Erythroblast (primary cell): ENCODE measurements around the gene PLGRKT.
"Not testable (repeated sequence)": the region's sequence is repeated elsewhere in the genome, so short reads cannot be mapped to it uniquely, and the experiment has no call there.

Experiments used
- DNase-seq, 2 experiments: peaks; one replicate each; lab custom pipeline; 2025; lab: John Stamatoyannopoulos, UW
- GATA1 ChIP-seq: IDR thresholded peaks from 2 replicates; pipeline ENCODE4 v1.6.1; 2011; ENCODE audit warnings: low read depth, mild to moderate bottlenecking, control low read depth, low read length, moderate library complexity
- POLR2A ChIP-seq: IDR thresholded peaks from 2 replicates; pipeline ENCODE4 v1.6.1; 2011; ENCODE audit warnings: mild to moderate bottlenecking, low read length

Gene PLGRKT, protein sequence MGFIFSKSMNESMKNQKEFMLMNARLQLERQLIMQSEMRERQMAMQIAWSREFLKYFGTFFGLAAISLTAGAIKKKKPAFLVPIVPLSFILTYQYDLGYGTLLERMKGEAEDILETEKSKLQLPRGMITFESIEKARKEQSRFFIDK

DNA sequence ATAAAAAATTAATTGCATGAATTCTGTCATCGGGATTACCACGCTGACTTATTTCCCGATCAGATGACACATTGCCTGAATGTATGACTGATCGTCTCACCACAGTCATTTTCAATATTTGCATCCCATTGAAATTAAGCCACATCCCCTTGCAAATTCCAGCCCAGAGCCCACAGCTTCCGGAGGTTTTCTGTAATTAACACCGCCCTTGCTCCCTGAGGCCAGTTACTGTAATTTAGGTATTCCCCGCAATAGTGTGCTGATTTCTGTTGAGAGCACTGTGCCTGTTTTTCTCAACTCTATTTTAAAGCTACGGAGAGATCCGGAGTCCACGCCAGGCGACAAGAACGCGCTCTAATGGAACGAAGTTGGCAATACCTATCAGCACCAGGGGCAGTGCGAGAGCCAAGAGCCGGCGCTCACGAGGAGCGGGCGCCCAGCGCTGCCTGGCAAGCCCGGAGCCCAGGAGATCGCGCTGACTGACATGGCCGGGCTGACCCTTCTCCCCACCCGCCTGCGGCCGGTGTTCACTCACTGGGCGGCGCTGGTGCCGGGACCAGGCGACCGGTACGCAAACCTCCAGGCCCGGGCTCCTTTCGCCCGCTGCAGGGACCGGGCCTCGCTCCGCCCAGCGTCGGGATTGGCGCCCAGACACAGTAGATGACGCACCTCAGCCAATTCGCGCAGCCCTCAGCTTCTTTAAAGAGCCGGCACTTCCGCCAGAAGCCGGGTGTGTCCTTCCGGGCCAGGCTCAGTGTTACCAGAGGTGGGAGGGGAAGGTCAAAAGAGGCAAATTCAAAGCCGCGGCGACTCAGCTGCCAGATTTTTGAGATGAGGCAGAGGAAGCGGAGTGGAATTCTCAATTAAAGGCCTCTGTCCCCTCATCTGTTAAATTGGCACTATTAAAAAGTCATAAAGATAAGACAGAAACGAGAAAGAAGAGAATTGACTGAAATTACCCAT is at the start of gene PLGRKT:
Gene PLGRKT (minus strand): TSS at position 672 of the 963 bp plus-strand sequence. CDS start 5,948 bp downstream, outside the sequence.
- TF ChIP-seq GATA1 (no peak), POLR2A (peak; percentile 95)
- DNase-seq = peak; percentile 93 to 94

DNA sequence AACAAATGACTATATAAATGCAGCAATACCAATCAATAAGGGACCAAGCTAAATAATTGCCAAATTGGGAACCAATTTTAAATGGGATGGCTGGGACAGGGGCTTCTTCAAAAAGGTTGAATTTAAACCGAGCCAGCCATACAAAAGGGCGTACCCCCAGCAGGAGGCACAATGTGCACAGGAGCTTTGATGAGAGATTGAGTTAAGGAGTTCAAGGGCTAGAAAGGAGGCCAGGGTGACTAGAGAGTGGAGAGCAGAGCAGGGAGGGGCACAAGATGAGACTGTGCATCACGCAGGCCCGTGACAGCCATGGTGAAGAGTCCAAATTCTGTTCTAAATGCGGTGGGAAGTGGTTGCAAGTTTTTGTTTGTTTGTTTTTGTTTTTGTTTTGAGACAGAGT is 49.3 kb upstream of the PLGRKT start:
- DNase-seq = peak in 1 of 2 experiments; percentile 6
- TF ChIP-seq POLR2A = no peak
- TF ChIP-seq GATA1 = no peak

DNA sequence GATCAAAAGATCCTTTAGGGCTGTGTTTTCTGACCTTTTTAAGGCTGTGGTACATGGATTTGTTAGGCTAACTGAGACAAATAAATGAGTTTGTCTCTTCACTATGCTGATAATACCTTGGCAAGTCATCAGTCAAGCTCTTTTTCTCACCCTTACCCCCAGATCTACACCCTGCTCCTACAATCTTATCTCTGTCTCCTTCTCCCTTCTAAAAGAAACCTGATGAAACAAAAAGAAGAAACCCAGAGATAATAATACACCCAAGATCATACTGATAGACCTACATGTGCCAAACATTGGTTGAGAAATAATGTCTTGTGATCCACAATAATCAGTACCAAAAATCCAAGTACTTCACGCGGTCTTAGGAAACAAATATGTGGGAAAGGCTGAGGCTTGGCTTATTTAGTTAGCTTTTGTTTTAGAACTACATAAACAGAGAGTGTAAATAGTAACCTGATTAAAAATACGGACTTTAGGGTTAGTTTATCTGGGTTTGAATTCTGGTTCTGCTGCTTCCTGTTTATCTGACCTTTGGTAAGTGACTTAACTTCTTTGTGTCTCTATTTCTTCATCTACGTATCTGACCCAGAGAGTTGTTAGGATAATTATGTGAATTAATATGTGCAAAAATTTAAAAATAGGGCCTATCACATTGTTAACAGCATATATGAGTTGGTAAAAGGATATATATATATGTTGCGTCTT is 47.8 kb upstream of the PLGRKT start:
- no peak for TF ChIP-seq POLR2A
- no peak for TF ChIP-seq GATA1
- no peak for DNase-seq

DNA sequence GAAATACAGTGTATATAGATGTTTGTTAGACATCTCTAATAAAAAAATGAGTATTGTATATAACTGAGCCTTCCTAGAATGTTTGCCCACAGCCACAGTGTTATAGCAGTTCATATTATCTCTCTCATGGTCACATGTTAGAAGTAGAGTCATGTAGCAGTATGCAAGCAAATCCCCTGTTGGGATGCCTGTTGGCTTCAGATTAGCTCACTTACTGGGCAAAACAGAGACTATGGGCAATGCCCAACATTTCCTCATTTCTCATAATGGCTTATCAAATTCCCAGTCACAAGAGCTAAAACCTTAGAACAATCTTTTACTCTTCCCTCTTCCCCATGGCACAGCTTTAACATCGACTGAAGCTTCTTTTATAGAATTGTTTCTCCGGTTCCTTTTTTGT is 45.6 kb upstream of the PLGRKT start:
- no peak for TF ChIP-seq POLR2A
- no peak for TF ChIP-seq GATA1
- DNase-seq = no peak

DNA sequence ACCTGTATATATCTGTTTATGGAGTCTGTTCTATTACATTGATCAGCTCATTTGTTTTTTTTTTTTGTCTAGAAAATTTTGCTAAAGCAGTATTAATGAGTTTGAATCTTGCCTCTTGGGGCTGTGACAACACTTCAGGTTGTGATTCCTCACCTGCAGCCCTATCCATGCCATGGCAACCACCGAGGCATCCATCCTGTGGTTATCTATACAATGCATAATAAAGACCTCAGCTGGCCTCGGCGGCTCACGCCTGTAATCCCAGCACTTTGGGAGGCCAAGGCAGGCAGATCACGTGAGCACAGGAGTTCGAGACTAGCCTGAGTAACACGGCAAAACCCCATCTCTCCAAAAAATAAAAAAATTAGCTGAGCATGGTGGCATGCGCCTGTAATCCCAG is 44.5 kb upstream of the PLGRKT start:
- no peak for DNase-seq
- no peak for TF ChIP-seq GATA1
- TF ChIP-seq POLR2A = no peak

DNA sequence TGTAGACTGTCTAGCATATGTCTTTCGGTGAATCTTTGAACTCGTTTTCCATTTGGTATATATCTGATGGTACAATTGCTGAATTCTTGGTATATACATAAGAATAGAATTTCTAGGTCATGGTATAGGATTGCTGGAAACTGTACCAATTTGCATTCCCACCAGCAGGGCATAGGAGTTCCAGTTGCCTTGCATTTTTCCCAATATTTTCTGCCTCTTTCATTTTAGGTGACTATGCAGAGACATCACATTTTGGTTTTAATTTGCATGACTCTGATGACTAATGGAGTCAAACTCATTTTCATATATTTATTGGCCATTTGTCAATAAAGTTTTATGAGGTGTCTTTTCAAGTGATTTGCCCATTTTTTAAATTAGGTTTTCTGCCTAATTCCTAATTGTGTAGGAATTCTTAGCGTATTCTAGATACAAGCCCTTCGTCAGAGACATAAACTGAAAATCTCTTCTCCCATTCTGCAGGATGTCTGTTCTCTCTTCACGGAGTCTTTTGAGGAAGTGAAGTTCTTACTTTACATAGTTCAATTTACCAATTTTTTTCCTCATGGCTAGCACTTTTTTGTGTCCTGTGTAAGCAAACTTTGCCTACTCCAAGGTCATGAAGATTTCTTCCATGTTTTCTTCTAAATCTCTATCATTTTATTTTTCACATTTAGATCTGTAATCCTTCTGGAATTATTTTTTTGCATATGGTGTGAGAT is 43.8 kb upstream of the PLGRKT start:
- no peak for DNase-seq
- no peak for TF ChIP-seq POLR2A
- TF ChIP-seq GATA1 = no peak

DNA sequence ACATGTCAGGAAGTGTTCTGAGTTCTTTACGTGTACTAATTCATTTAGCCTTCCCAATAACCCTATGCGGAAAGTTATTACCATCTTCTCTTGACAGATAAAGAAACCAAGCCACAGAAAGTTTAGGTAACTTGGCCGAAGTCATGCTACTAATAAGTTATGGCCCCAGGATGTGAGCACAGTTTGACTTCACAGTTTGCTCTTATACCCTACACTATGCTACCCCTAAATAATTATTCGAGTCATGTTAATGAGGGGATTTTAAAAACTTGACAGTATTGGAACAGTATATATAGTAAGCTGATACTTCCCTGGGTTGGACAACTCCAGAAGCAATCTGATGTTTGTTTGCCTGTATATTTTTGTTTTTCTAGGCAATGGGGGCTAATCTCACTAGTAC is 43.2 kb upstream of the PLGRKT start:
- no peak for DNase-seq
- TF ChIP-seq GATA1 = no peak
- no peak for TF ChIP-seq POLR2A

DNA sequence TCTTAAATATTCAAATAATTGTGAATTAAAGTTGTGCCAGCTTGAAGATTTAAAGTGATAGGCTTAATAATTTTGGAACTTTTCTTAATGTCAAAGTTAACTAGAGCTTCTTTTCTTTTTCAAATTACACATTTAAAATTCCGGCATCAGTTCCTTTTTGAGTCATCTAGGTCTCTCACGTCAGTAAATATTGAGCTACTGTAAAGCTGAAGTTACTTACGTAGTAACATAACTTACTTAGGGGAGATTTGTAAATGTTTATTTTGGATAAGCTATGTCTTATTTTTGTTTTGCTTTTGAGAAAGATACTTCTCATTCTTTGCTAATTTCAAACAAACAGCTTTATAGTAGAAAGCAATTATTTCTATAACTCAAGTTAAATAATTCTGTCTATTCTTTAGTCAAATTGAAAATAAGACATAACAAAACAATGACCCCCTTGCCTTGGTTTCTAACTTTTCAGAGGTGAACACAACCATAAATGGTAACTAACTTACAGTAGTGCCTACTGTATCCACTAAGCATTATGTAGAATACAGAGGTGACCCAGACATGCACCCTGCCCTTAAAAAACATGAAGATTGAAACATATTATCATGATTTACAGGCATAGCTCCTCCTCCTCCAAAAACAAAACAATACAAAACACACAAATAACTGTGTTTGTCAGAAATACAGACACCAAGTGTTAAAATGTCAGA is 42.4 kb upstream of the PLGRKT start:
- TF ChIP-seq GATA1 (no peak), POLR2A (no peak)
- no peak for DNase-seq

DNA sequence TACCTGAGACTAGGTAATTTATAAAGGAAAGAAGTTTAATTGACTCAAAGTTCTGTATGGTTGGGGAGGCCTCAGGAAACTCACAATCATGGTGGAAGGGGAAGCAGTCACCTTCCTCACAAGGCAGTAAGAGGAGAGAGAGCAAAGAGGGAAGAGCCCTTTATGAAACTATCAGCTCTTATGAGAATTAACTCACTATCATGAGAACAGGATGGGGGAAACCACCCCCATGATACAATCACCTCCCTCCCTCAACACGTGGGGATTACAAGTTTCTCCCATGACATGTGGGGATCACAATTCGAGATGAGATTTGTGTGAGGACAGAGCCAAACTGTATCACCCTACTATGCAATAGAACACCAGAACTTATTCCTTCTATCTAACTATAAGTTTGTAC is 40.5 kb upstream of the PLGRKT start:
- TF ChIP-seq POLR2A (no peak), GATA1 (no peak)
- DNase-seq = no peak

DNA sequence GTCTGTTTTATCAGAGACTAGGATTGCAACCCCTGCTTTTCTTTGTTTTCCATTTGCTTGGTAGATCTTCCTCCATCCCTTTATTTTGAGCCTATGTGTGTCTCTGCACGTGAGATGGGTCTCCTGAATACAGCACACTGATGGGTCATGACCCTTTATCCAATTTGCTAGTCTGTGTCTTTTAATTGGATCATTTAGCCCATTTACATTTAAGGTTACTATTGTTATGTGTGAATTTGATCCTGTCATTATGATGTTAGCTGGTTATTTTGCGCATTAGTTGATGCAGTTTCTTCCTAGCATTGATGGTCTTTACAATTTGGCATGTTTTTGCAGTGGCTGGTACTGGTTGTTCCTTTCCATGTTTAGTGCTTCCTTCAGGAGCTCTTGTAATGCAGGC is 37.9 kb upstream of the PLGRKT start:
- not testable (repeated sequence) for DNase-seq

DNA sequence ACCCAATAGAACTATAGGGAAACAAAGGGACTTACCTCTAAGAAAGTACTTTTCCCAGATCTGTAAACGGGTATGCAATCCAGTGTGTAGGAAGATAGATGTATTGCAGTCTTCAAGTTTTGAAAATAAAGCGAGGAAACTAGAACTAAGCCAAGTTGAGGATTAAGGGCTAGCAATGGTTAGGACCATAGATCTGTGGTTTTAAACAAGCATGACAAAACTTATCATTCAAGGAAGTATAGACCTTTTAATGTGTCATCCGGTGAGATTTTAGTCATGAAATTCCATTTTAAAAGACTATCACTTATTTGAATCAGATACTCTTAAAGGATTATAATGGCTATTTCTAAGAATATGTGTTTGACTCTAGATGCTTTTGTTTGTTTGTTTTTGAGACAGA is 33.1 kb upstream of the PLGRKT start:
- no peak for DNase-seq
- TF ChIP-seq GATA1 (no peak), POLR2A (no peak)

DNA sequence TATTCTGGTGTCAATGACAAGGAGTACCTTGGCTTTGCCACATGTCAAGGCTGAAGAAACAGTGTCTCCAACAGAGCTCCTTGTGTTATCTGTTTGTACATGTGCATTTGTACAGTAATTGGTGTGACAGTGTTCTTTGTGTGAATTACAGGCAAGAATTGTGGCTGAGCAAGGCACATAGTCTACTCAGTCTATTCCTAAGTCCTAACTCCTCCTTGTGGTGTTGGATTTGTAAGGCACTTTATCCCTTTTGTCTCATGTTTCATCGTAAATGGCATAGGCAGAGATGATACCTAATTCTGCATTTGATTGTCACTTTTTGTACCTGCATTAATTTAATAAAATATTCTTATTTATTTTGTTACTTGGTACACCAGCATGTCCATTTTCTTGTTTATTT is 32.4 kb upstream of the PLGRKT start:
- DNase-seq = no peak
- TF ChIP-seq POLR2A = no peak
- no peak for TF ChIP-seq GATA1

DNA sequence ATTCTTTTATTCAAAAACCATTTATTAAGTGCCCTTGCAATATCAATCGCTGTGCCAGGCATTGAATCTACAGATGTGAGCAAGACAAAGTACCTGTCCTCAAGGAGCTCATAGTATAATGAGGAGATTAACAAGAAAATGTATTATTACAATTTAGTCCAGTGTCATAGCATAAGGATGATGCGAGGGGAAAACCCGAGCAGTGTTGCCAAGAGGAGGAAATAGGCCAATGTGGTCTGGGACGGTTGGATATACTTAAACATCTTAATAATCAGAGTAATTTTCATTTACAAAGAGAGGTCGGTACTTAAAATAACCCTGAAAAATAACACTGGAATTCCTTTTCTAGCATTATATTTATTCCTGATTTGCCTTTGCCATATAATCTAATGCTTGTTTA is 31.1 kb upstream of the PLGRKT start:
- DNase-seq = no peak
- TF ChIP-seq GATA1 (no peak), POLR2A (no peak)
